HCT116 (cell line): Measurements from ENCODE around the gene URM1. TPM values are rescaled to one million over a fixed set of nuclear protein-coding genes. Genes with fewer than 3 reads are reported as not detected.

Experiments used
- ATAC-seq: fragments of 200-7000 bp; cut with Tn5 transposase; 2 replicates; pipeline ENCODE4 v1.9.1; 2020; ENCODE audit warnings: mild to moderate bottlenecking, moderate library complexity
- BruUV-seq: library from RNA; stranded (reverse); fragments of 400-500 nt; replicated peaks from 2 replicates; lab custom pipeline; 2021; lab: Mats Ljungman, UMichigan
- CTCF ChIA-PET: fragments of 300-600 bp; sonication (Branson Sonifier 250); formaldehyde crosslinking; loops from one replicate; lab custom pipeline; 2021; ENCODE audit warnings: antibody characterized with exemption; lab: Charles Lee
- POLR2A ChIA-PET: fragments of 300-600, 350-600 bp; sonication (Branson Sonifier 250); formaldehyde crosslinking; loops from one replicate; lab custom pipeline; 2021; ENCODE audit warnings: antibody characterized with exemption; lab: Charles Lee
- RAD21 ChIA-PET, 2 experiments: fragments of 300-600 bp; sonication (Branson Sonifier 250); formaldehyde crosslinking; loops; one replicate each; lab custom pipeline; 2023; ENCODE audit warnings: low total read pairs in 2 of 2; ENCODE audit not compliant: uncharacterized antibody in 2 of 2, unreplicated experiment in 2 of 2, low non-redundant PET in 1 of 2; lab: Charles Lee
- DNase-seq: peaks from one replicate; pipeline ENCODE4 v3.0.0-alpha.2; 2010; ENCODE audit warnings: low read depth, low spot score
- H2AFZ ChIP-seq: fragments of 200-600 bp; shearing (Covaris generic), sonication (generic); 2 replicates; pipeline ENCODE4 v1.6.1; 2017; ENCODE audit warnings: low read depth, mixed run types, mixed read lengths, antibody characterized with exemption, low read length; ENCODE audit not compliant: poor library complexity, severe bottlenecking
- H3K27ac ChIP-seq: 2 replicates; pipeline ENCODE4 v1.5.1; 2012; ENCODE audit warnings: low read depth, low read length
- H3K27me3 ChIP-seq: fragments of 200-600 bp; sonication (generic); 2 replicates; pipeline ENCODE4 v1.6.1; 2016; ENCODE audit warnings: mixed run types, low read length, mixed read lengths; ENCODE audit not compliant: insufficient read depth
- H3K36me3 ChIP-seq, 2 experiments: fragments of 200-500 bp in 1 of 2; fragments of 200-600 bp in 1 of 2; sonication (Bioruptor generic) in 1 of 2; sonication (generic) in 1 of 2; 2 replicates each; pipeline versions ENCODE4 v1.5.1 to v1.6.1; 2014 to 2016; ENCODE audit warnings: low read length in 2 of 2, inconsistent platforms in 1 of 2, mixed read lengths in 1 of 2, mixed run types in 1 of 2; ENCODE audit not compliant: insufficient read depth in 2 of 2, control insufficient read depth in 1 of 2
- H3K4me1 ChIP-seq, 2 experiments: fragments of 200-600 bp in 1 of 2; sonication (generic) in 1 of 2; 2 replicates each; pipeline versions ENCODE4 v1.5.1 to v1.6.1; 2012 to 2017; ENCODE audit warnings: low read length in 2 of 2, inconsistent platforms in 1 of 2, mild to moderate bottlenecking in 1 of 2, mixed read lengths in 1 of 2, mixed run types in 1 of 2, moderate library complexity in 1 of 2; ENCODE audit not compliant: insufficient read depth in 2 of 2, control insufficient read depth in 1 of 2
- H3K4me2 ChIP-seq: fragments of 200-600 bp; sonication (generic); 2 replicates; pipeline ENCODE4 v1.6.1; 2017; ENCODE audit warnings: mixed run types, low read length, mixed read lengths
- H3K4me3 ChIP-seq, 2 experiments: fragments of 200-600 bp in 1 of 2; sonication (generic) in 1 of 2; replicated peaks in 1 of 2; 2 replicates each; pipeline ENCODE4 v1.5.1; 2011 to 2016; ENCODE audit warnings: low read length in 2 of 2, control low read depth in 1 of 2, low read depth in 1 of 2, mild to moderate bottlenecking in 1 of 2, mixed read lengths in 1 of 2, mixed run types in 1 of 2
- H3K79me2 ChIP-seq: fragments of 200-600 bp; sonication (generic); 2 replicates; pipeline ENCODE4 v1.6.1; 2017; ENCODE audit warnings: mild to moderate bottlenecking, mixed run types, low read length, moderate library complexity, mixed read lengths; ENCODE audit not compliant: insufficient read depth
- H3K9ac ChIP-seq: fragments of 200-600 bp; sonication (generic); 2 replicates; pipeline ENCODE4 v1.6.1; 2016; ENCODE audit warnings: low read length, mixed read lengths
- H3K9me2 ChIP-seq: fragments of 200-600 bp; sonication (generic), shearing (Covaris generic); 2 replicates; pipeline ENCODE4 v1.6.1; 2017; ENCODE audit warnings: mixed run types, mild to moderate bottlenecking, moderate library complexity; ENCODE audit not compliant: insufficient read depth
- H3K9me3 ChIP-seq, 2 experiments: fragments of 200-500 bp in 1 of 2; fragments of 200-600 bp in 1 of 2; sonication (Bioruptor generic) in 1 of 2; sonication (generic) in 1 of 2; 2 replicates each; pipeline ENCODE4 v1.6.1; 2014 to 2017; ENCODE audit warnings: low read length in 2 of 2, mixed read lengths in 2 of 2, inconsistent platforms in 1 of 2, low read depth in 1 of 2, mild to moderate bottlenecking in 1 of 2, mixed run types in 1 of 2, moderate library complexity in 1 of 2; ENCODE audit not compliant: control insufficient read depth in 1 of 2, insufficient read depth in 1 of 2
- H4K20me1 ChIP-seq: fragments of 200-600 bp; sonication (generic), shearing (Covaris generic); 2 replicates; pipeline ENCODE4 v1.6.1; 2017; ENCODE audit warnings: mixed run types, mild to moderate bottlenecking, moderate library complexity; ENCODE audit not compliant: insufficient read depth
- CEBPB ChIP-seq: IDR thresholded peaks from 2 replicates; pipeline ENCODE4 v1.6.1; 2012; ENCODE audit warnings: low read depth
- ELF1 ChIP-seq: IDR thresholded peaks from 2 replicates; pipeline ENCODE4 v1.6.1; 2012; ENCODE audit warnings: low read depth, borderline replicate concordance
- POLR2A ChIP-seq: IDR thresholded peaks from 2 replicates; pipeline ENCODE4 v1.7.0; 2011; ENCODE audit warnings: borderline replicate concordance; ENCODE audit not compliant: insufficient read depth, insufficient read length; ENCODE audit errors: extremely low read depth
- POLR2AphosphoS5 ChIP-seq: IDR thresholded peaks from 2 replicates; pipeline ENCODE4 v1.6.1; 2011; ENCODE audit warnings: mild to moderate bottlenecking, low read depth, low read length, moderate library complexity
- RAD21 ChIP-seq: IDR thresholded peaks from 2 replicates; pipeline ENCODE4 v1.6.1; 2012; ENCODE audit warnings: low read depth, mild to moderate bottlenecking
- REST ChIP-seq: IDR thresholded peaks from 2 replicates; pipeline ENCODE4 v1.6.1; 2012; ENCODE audit warnings: low read depth
- ZFX ChIP-seq: fragments of 450-650 bp; IDR thresholded peaks from 2 replicates; pipeline ENCODE4 v1.6.1; 2017
- intact Hi-C: fragments of 100-400 bp; cut with micrococcal nuclease; formaldehyde crosslinking; loops from 2 replicates; pipeline ENCODE4 v1.10.0; 2022
- total RNA-seq: library from RNA; stranded (reverse); gene quantifications from one replicate; pipeline ENCODE4 v1.2.1, GENCODE V29; 2021; ENCODE audit not compliant: unreplicated experiment

URM1 gene
- total RNA-seq, 1 experiment from 2014 or later, result 51.6 TPM

- no peaks in the 10 kb centered on the region for H3K9me3 ChIP-seq
- no peak overlapping the region for H3K9ac ChIP-seq
- no peaks in the 10 kb centered on the region for H3K36me3 ChIP-seq
- H3K27me3 ChIP-seq, result no peaks in the 10 kb centered on the region
- no peaks in the 10 kb centered on the region for H3K79me2 ChIP-seq
- H3K4me2 ChIP-seq, result no peak overlapping the region
- H3K27ac ChIP-seq, result no peak overlapping the region
- ChIA-PET POLR2A (no interaction called here), RAD21 (no interaction called here), CTCF (interaction anchor here (1.8 kb wide), 1 partner anchor 15 kb away, joined by 4 read pairs; the partner anchor contains the start of gene CERCAM)
- no peaks in the 10 kb centered on the region for H4K20me1 ChIP-seq
- DNase-seq (no peak), ATAC-seq (no peak)
- H3K4me1 ChIP-seq, result peaks cover 0 to 5% of the 10 kb centered on the region in 2 experiments; a peak in 1 of 4 replicates
- TF ChIP-seq RAD21 (no peak), ZFX (no peak), REST (no peak), CEBPB (no peak), POLR2AphosphoS5 (no peak), ELF1 (no peak), POLR2A (no peak)
- intact Hi-C loops, result no loop called here
- H3K9me2 ChIP-seq, result no peaks in the 10 kb centered on the region
- BruUV-seq, result no TSS peak
- H3K4me3 ChIP-seq, result no peak overlapping the region
- H2AFZ ChIP-seq, result no peak overlapping the region
These were observed 34.1 kb downstream of the URM1 start for GRCh38 chr9:128405077-128405779.
